ENCODE data around the gene BICD2. TPM values are rescaled to one million over a fixed set of nuclear protein-coding genes. Genes with fewer than 3 reads are reported as not detected.

The BICD2 gene
- polyA plus RNA-seq, 3 donors, result 27.4 to 31.5 (median 29.1) TPM

DNA sequence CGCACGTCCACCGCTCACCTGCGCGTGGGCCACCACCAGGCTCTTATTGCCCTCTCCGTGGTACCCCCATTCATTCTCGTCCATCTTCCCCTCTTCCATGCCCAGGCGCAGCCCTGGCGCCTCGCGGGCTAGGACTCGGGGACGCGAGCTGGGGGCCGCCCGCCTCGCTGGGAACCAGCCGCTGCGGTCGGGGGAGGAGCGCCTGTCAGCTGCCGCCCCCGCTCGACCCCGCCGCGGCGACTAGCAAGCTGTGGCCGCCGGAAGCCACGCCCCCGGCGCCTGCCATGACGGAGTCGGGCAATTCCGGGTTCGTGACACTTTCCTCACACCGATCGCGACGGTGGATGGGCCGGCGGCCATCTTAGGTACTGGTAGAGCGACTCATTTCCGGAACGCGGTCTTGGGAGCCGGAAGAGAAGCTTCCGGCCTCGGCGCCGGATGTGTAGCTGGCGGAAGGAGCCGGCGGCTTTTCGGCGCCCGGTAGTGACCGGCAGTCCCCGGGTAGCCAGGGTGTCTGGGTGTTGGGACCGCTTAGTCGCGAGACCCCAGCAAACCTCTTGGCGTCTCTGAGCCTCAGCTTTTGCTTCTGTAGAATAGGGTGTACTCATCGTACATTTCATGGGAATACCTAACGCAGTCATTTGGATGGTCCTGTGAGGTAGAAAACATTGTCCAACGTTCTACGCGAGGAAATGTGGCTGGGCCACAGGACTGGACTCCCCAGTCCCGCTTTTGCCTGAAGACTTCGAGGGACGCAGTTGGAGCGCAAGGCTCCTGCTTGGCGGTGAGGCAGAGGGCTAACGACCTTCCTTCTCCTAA lies 94.5 kb downstream of the BICD2 start, which contains the start of gene IPPK:
Gene IPPK, minus strand, starts transcription at position 242 of the 819 bp plus-strand sequence. Its CDS starts 143 bp downstream, at position 99.
- peak; percentile 99 for DNase-seq

GRCh38 chr9:92669527-92669889 lies 95.1 kb downstream of the BICD2 start:
- peak; percentile 15 for DNase-seq

- DNase-seq, result peak; percentile 49
These were observed 95.7 kb downstream of the BICD2 start for GRCh38 chr9:92668746-92669526.

DNA sequence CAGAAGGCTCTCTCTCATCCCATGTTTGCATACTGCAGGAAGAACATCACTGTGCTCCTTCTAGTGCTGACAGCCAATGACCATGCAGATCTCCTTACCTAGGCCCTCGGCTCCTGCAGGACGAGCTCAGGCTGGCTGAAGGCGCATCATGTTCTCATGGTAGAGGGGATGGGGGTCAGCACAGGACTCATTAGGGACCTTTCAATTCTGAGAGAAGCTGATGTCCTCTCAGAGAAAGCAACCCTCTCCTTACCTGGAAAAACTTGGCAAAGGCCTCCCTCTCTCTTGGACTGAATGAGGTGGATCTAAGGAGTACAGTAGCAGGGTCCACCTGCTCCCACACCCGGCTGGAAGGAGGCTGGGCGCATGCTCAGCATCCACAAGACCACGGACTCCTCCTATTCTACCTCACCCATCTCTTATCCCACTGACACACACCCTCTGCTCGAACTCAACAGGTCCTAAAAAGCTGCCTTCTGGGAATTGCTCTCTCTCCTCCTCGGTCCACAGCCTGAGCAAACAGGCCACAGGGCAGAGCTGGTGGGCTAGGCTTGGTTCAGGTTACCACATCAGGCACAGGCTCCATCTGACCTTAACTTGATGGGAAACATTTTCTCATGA lies 97.6 kb downstream of the BICD2 start:
- DNase-seq, result no peak

- no peak for DNase-seq
These were observed 98.4 kb downstream of the BICD2 start for GRCh38 chr9:92666236-92666635.

- no peak for DNase-seq
These were observed 98.8 kb downstream of the BICD2 start for GRCh38 chr9:92665836-92666235.

DNA sequence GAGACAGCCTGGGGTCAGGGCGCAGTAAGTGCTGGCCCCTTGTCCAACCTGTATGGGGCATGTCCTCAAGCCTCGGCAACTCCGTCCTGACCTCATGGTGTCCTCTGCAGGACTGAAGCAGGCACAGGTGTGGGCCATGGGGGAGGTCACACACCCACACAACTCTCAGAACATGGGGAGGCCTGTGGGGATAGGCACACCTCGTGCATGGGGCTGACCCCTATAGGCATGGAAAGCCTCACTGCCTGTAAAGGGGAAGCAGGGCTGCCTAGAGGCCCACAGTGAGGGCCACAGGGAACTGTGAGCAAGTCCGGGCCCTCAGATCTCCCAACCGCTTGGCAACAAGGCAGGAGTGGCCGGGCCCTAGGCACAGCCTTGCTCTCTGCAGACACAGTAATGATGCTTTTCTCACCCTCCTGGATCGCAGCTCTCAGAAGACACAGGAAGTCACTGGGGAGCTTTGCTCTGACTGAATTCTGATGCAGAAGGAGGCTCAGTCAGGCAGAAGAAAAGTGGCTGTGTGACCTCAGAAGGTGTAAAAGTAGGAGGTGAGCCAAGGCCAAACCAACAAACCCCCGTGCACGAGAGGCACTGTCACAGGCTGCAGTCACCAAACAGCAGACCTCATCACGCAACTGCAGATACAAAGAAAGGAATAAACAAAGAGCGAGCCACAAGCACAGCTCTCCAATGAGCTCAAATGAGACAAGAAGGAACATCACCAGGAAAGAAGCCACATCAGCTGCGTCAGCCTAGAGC lies 100.1 kb downstream of the BICD2 start:
- no peak for DNase-seq

DNA sequence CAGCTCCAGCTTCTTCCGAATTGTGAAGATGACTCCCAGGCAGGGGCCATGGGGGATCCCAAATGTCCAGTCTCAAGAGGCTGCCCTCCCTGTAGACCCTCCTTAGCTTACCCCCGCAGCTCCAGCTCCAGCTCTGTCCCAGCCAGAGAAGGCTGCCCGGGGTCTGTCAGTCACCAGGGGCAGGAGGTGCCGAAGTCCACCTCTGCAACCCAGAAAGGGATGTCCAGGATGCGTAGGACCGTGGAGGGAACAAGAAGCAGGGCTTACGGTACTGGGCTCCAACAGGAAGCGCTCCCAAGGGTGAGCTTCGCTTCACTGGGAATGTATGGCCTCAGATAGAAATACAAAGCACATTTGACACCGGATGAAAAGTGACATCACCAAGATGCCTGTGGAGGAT lies 100.7 kb downstream of the BICD2 start:
- DNase-seq, result no peak

DNA sequence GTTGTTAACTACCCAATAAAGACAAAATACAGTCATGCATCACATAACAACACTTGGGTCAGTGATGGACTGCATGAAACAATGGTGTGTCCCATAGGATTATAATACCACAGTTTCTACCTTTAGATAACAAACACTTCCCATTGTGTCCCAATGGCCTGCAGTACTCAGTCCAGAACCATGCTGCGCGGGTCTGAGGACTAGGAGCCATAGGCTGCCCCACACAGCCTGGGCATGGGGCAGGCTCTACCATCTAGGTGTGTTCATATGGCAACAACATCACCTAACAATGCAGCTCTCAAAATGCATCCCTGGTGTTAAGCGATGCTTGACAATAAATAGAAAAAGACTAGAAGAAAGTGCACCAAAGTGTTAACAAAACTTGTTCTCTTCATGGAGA lies 101.5 kb downstream of the BICD2 start:
- DNase-seq, result no peak

GRCh38 chr9:92661743-92662142 lies 102.9 kb downstream of the BICD2 start:
- no peak for DNase-seq

Other genes starting within 250 kb of the BICD2 start
- 10 to 100 TPM; 10.5 to 14.1 (median 12.2) TPM for gene ECM2, start 228.8 kb downstream of the BICD2 start, polyA plus RNA-seq (ENCODE audit: insufficient read length in 3 of 3)
- 10 to 100 TPM; 10.2 to 14.5 (median 12.0) TPM for gene IPPK, start 94.7 kb downstream of the BICD2 start, polyA plus RNA-seq (ENCODE audit: insufficient read length in 3 of 3)
- gene ZNF484, start 113.2 kb upstream of the BICD2 start, polyA plus RNA-seq (ENCODE audit: insufficient read length in 3 of 3), result 10 to 100 TPM in 1 of 3 donors, 1 to 10 TPM in 2; 7.1 to 11.3 (median 8.6) TPM
- 1 to 10 TPM; 6.2 to 7.7 (median 6.8) TPM for gene FGD3, start 182.7 kb upstream of the BICD2 start, polyA plus RNA-seq (ENCODE audit: insufficient read length in 3 of 3)

Data from renal pelvis (tissue), 4 donors.